Fibroblast of lung (primary cell): ENCODE results near the gene DNMT1. TPM values are rescaled to one million over a fixed set of nuclear protein-coding genes. Genes with fewer than 3 reads are reported as not detected.
"Not testable (repeated sequence)": the region's sequence is repeated elsewhere in the genome, so short reads cannot be mapped to it uniquely, and the experiment has no call there.

Experiments
- DNase-seq, 2 donors: peaks; one replicate each; pipeline versions ENCODE4 v3.0.0 to v3.0.0-alpha.2; 2010; ENCODE audit warnings: low read depth in 2 of 2
- H2AFZ ChIP-seq: 2 replicates; pipeline ENCODE4 v1.5.1; 2012; ENCODE audit warnings: low read length, control low read depth, inconsistent platforms
- H3K27ac ChIP-seq: 2 replicates; pipeline ENCODE4 v1.5.1; 2011; ENCODE audit warnings: low read length, control low read depth; ENCODE audit not compliant: insufficient read depth
- H3K27me3 ChIP-seq: 2 replicates; pipeline ENCODE4 v1.5.1; 2011; ENCODE audit warnings: mild to moderate bottlenecking, low read length; ENCODE audit not compliant: control insufficient read depth, insufficient read depth
- H3K36me3 ChIP-seq: 2 replicates; pipeline ENCODE4 v1.5.1; 2011; ENCODE audit warnings: low read length; ENCODE audit not compliant: control insufficient read depth, insufficient read depth
- H3K4me1 ChIP-seq: 2 replicates; pipeline ENCODE4 v1.5.1; 2011; ENCODE audit warnings: low read length; ENCODE audit not compliant: control insufficient read depth, insufficient read depth; ENCODE audit errors: extremely low read depth
- H3K4me2 ChIP-seq: 2 replicates; pipeline ENCODE4 v1.5.1; 2011; ENCODE audit warnings: low read length, control low read depth; ENCODE audit not compliant: insufficient read depth; ENCODE audit errors: extremely low read depth
- H3K4me3 ChIP-seq, 4 experiments: fragments of 200-600 bp in 1 of 4; sonication (generic) in 1 of 4; replicated peaks in 1 of 4; 2 replicates each; pipeline ENCODE4 v1.5.1; 2011 to 2016; ENCODE audit warnings: low read length in 4 of 4, low read depth in 3 of 4, mild to moderate bottlenecking in 3 of 4, control low read depth in 2 of 4, inconsistent platforms in 1 of 4, mixed read lengths in 1 of 4; ENCODE audit not compliant: insufficient read depth in 1 of 4; ENCODE audit errors: control extremely low read depth in 1 of 4
- H3K79me2 ChIP-seq: 2 replicates; pipeline ENCODE4 v1.5.1; 2012; ENCODE audit warnings: mild to moderate bottlenecking, low read length, inconsistent platforms; ENCODE audit not compliant: control insufficient read depth, insufficient read depth
- H3K9ac ChIP-seq: 2 replicates; pipeline ENCODE4 v1.5.1; 2011; ENCODE audit warnings: mild to moderate bottlenecking, low read length, control low read depth; ENCODE audit not compliant: insufficient read depth
- H3K9me3 ChIP-seq: 2 replicates; pipeline ENCODE4 v1.5.1; 2012; ENCODE audit warnings: low read depth, low read length; ENCODE audit not compliant: control insufficient read depth, insufficient read depth
- H4K20me1 ChIP-seq: 2 replicates; pipeline ENCODE4 v1.5.1; 2011; ENCODE audit warnings: low read length; ENCODE audit not compliant: control insufficient read depth, insufficient read depth; ENCODE audit errors: extremely low read depth
- CTCF ChIP-seq, 2 donors: IDR thresholded peaks in 1 of 2; conservative IDR thresholded peaks in 1 of 2; 1 replicate in 1 of 2; 2 replicates in 1 of 2; pipeline ENCODE4 v1.5.1; 2011 to 2012; ENCODE audit warnings: low read length in 2 of 2, control low read depth in 1 of 2, inconsistent platforms in 1 of 2, low read depth in 1 of 2, mild to moderate bottlenecking in 1 of 2
- EZH2 ChIP-seq: IDR thresholded peaks from 2 replicates; pipeline ENCODE4 v1.5.1; 2012; ENCODE audit warnings: low read length, control low read depth, mild to moderate bottlenecking; ENCODE audit errors: missing control alignments
- polyA plus RNA-seq, 2 donors: library from polyadenylated mRNA; depleted of rRNA in 1 of 2; stranded (reverse) in 1 of 2; unstranded in 1 of 2; fragments of >200 nt; gene quantifications; 2 replicates each; pipeline ENCODE4 v1.2.1, GENCODE V29; 2011 to 2012; ENCODE audit warnings: missing spikeins in 1 of 2
- total RNA-seq: library from RNA; depleted of rRNA; stranded (reverse); fragments of >200 nt; gene quantifications from 2 replicates; pipeline ENCODE4 v1.2.1, GENCODE V29; 2014

DNMT1 gene
- total and polyA plus RNA-seq, 2 donors (not counting 1 experiment from before 2014, with no cell fraction given) = 33.7 to 36.7 TPM

DNA sequence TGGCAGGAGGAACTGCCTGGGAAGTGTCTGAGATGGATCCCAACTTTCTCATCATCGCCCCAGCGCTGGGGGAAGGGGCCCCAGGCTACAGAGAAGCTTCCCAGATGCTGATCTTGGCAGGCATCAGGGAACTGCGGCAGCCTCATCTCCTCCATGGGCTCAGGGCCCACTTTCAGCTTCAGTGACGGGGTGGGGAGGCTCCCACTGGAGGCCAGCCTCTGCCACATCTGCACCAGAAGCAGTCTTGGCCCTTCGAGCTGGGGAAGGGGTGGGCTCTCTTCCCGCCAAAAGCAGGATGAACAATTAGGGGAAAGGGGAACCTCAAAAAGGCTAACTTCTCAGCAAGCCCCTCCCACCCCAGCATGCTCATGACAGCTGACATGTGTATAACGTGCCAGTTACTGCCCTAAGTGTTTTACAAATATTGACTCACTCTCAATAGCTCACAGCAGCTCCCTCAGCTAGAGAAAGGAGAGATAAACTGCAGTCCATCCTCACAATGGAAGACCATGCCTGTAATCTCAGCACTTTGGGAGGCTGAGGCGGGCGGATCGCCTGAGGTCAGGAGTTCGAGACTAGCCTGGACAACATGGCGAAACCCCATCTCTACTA, 43.5 kb upstream of the DNMT1 start:
- no peaks in the 10 kb centered on the region for H3K9me3 ChIP-seq
- peak overlapping the region; percentile 87 for H3K27ac ChIP-seq
- H3K4me2 ChIP-seq = peak overlapping the region; percentile 66
- peaks cover 15% of the 10 kb centered on the region for H3K4me1 ChIP-seq
- peak overlapping the region; percentile 40 for H3K9ac ChIP-seq
- H3K79me2 ChIP-seq = no peaks in the 10 kb centered on the region
- peak overlapping the region; percentile 68 for H2AFZ ChIP-seq
- peak; percentile 17 to 100 for DNase-seq
- H3K4me3 ChIP-seq = no peak overlapping the region
- no peaks in the 10 kb centered on the region for H3K27me3 ChIP-seq
- no peaks in the 10 kb centered on the region for H3K36me3 ChIP-seq
- H4K20me1 ChIP-seq = no peaks in the 10 kb centered on the region
- TF ChIP-seq EZH2 (no peak), CTCF (conservative IDR thresholded peaks at IDR 0.05 in 1 of 2, IDR thresholded peaks at IDR 0.05 in 1 of 2; ENCODE audit: low read depth in 1 of 2, low read length in 2 of 2) (no peak)

DNA sequence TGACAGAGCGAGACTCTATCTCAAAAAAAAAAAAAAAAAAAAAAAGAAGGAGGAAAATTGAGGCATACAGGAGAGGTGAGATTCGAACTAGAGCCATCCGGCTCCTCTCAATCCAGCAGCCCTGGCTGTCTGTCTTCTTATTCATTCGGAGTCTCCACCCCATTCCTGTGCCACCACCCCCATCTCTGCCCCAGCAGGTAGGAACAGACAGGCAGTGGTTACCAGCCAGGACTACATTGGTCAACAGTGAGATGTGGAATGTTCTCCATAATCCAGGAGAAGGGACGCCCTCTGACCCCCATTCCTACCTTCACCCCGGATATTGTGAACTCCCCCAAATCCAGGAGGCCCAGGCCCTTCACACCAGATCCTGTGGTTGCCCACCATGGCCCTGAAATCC, 42.9 kb upstream of the DNMT1 start:
- TF ChIP-seq EZH2 (no peak), CTCF (conservative IDR thresholded peaks at IDR 0.05 in 1 of 2, IDR thresholded peaks at IDR 0.05 in 1 of 2; ENCODE audit: low read depth in 1 of 2, low read length in 2 of 2) (no peak)

GRCh38 chr19:10235409-10235808, 40.7 kb upstream of the DNMT1 start:
- not testable (repeated sequence) for H3K36me3 ChIP-seq, H3K79me2 ChIP-seq, DNase-seq, H3K9ac ChIP-seq, H3K4me2 ChIP-seq, H2AFZ ChIP-seq, H3K4me3 ChIP-seq, H3K9me3 ChIP-seq, H4K20me1 ChIP-seq, H3K27me3 ChIP-seq
- Histone ChIP-seq H3K4me1 (peaks cover 18% of the 10 kb centered on the region), H3K27ac (peak overlapping the region; percentile 48)

More for the DNA sequence above, 42.9 kb upstream of the DNMT1 start:
- Histone ChIP-seq H3K9ac (peak overlapping the region; percentile 40), H3K4me3 (no peak overlapping the region), H3K9me3 (no peaks in the 10 kb centered on the region), H3K4me2 (no peak overlapping the region), H3K4me1 (peaks cover 15% of the 10 kb centered on the region), H3K79me2 (no peaks in the 10 kb centered on the region), H2AFZ (no peak overlapping the region), H4K20me1 (no peaks in the 10 kb centered on the region), H3K36me3 (no peaks in the 10 kb centered on the region), H3K27ac (peak overlapping the region; percentile 87), H3K27me3 (no peaks in the 10 kb centered on the region)
- DNase-seq = no peak
